Natural killer cell (primary cell): ENCODE measurements around the gene HIGD2A. TPM values are rescaled to one million over a fixed set of nuclear protein-coding genes. Genes with fewer than 3 reads are reported as not detected.

Experiments used
- ATAC-seq, 3 donors: fragments of 150-1000 bp in 2 of 3; fragments of 200-7000 bp in 1 of 3; cut with Tn5 transposase; 1 replicate in 1 of 3; 2 replicates in 2 of 3; pipeline ENCODE4 v1.10.0; 2021; ENCODE audit warnings: mild to moderate bottlenecking in 2 of 3, moderate library complexity in 2 of 3
- DNase-seq, 2 donors: peaks; one replicate each; pipeline versions ENCODE4 v3.0.0 to v3.0.0-alpha.2; 2013 to 2021; ENCODE audit warnings: mixed read lengths in 1 of 2
- H3K27ac ChIP-seq: one replicate; pipeline ENCODE4 v1.5.1; 2013; ENCODE audit warnings: mild to moderate bottlenecking, low read length
- H3K27me3 ChIP-seq: one replicate; pipeline ENCODE4 v1.6.1; 2013; ENCODE audit warnings: low read length; ENCODE audit not compliant: control insufficient read depth, insufficient read depth
- H3K36me3 ChIP-seq: one replicate; pipeline ENCODE4 v1.6.1; 2013; ENCODE audit warnings: low read length; ENCODE audit not compliant: control insufficient read depth, insufficient read depth
- H3K4me1 ChIP-seq: one replicate; pipeline ENCODE4 v1.6.1; 2013; ENCODE audit warnings: low read length; ENCODE audit not compliant: control insufficient read depth, insufficient read depth
- H3K4me3 ChIP-seq: one replicate; pipeline ENCODE4 v1.5.1; 2013; ENCODE audit warnings: low read length
- H3K9me3 ChIP-seq: one replicate; pipeline ENCODE4 v1.6.1; 2013; ENCODE audit warnings: low read length; ENCODE audit not compliant: control insufficient read depth, insufficient read depth
- H3K27ac Mint-ChIP-seq, 2 donors: one replicate each; pipeline ENCODE4 v1.8.0; 2022; ENCODE audit warnings: mild to moderate bottlenecking in 2 of 2, mixed read lengths in 2 of 2, moderate library complexity in 1 of 2
- H3K27me3 Mint-ChIP-seq, 2 donors: one replicate each; pipeline ENCODE4 v1.8.0; 2022; ENCODE audit warnings: low read depth in 2 of 2, mixed read lengths in 2 of 2
- H3K36me3 Mint-ChIP-seq: one replicate; pipeline ENCODE4 v1.8.0; 2022; ENCODE audit warnings: mixed read lengths
- H3K4me1 Mint-ChIP-seq, 2 donors: one replicate each; pipeline ENCODE4 v1.8.0; 2022; ENCODE audit warnings: mixed read lengths in 2 of 2
- H3K4me3 Mint-ChIP-seq: one replicate; pipeline ENCODE4 v1.8.0; 2022; ENCODE audit warnings: mild to moderate bottlenecking, moderate library complexity, mixed read lengths
- H3K9me3 Mint-ChIP-seq, 2 donors: one replicate each; pipeline ENCODE4 v1.8.0; 2022; ENCODE audit warnings: mixed read lengths in 2 of 2
- WGBS: methylation state at CpG from one replicate; pipeline ENCODE4 v1.1.7; 2013; ENCODE audit warnings: missing lambda C conversion rate; ENCODE audit not compliant: insufficient coverage; 5-methylcytosine and 5-hydroxymethylcytosine counted together
- intact Hi-C: fragments of 100-400 bp; cut with micrococcal nuclease; formaldehyde crosslinking; loops from one replicate; pipeline ENCODE4 v1.14.2; 2022
- total RNA-seq, 4 donors: library from RNA; stranded (reverse); fragments of 120-200 nt in 1 of 4; gene quantifications; one replicate each; pipeline versions ENCODE4 v1.2.3 to v1.2.4, GENCODE V29; 2013 to 2022
- TF ChIP-seq, protein P1 (sequence below): fragments of 200-600 bp; IDR thresholded peaks from one replicate; pipeline ENCODE4 v1.8.0; 2022; ENCODE audit warnings: antibody characterized with exemption

The HIGD2A gene
- total RNA-seq, 3 donors from 2014 or later (not counting 1 experiment from before 2014, with no cell fraction given): 83.5 to 90.2 (median 86.2) TPM

GRCh38 chr5:176379881-176380280 is 8.7 kb upstream of the HIGD2A start:
- H3K36me3 Mint-ChIP-seq: no peaks in the 10 kb centered on the region
- DNase-seq (no peak), ATAC-seq (no peak)
- intact Hi-C loops: no loop called here
- no peaks in the 10 kb centered on the region for H3K4me1 Mint-ChIP-seq
- 59% methylated on average over 3 of the region's 3 CpGs for WGBS
- H3K27me3 Mint-ChIP-seq: no peaks in the 10 kb centered on the region
- no peak overlapping the region for H3K4me3 Mint-ChIP-seq
- Histone ChIP-seq H3K27me3 (no peaks in the 10 kb centered on the region), H3K4me1 (no peaks in the 10 kb centered on the region), H3K4me3 (no peak overlapping the region), H3K36me3 (peaks cover 31% of the 10 kb centered on the region), H3K9me3 (no peaks in the 10 kb centered on the region), H3K27ac (no peak overlapping the region)
- no peak overlapping the region for H3K27ac Mint-ChIP-seq
- TF ChIP-seq, protein P1, sequence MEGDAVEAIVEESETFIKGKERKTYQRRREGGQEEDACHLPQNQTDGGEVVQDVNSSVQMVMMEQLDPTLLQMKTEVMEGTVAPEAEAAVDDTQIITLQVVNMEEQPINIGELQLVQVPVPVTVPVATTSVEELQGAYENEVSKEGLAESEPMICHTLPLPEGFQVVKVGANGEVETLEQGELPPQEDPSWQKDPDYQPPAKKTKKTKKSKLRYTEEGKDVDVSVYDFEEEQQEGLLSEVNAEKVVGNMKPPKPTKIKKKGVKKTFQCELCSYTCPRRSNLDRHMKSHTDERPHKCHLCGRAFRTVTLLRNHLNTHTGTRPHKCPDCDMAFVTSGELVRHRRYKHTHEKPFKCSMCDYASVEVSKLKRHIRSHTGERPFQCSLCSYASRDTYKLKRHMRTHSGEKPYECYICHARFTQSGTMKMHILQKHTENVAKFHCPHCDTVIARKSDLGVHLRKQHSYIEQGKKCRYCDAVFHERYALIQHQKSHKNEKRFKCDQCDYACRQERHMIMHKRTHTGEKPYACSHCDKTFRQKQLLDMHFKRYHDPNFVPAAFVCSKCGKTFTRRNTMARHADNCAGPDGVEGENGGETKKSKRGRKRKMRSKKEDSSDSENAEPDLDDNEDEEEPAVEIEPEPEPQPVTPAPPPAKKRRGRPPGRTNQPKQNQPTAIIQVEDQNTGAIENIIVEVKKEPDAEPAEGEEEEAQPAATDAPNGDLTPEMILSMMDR: no peak
- H3K9me3 Mint-ChIP-seq: no peaks in the 10 kb centered on the region

DNA sequence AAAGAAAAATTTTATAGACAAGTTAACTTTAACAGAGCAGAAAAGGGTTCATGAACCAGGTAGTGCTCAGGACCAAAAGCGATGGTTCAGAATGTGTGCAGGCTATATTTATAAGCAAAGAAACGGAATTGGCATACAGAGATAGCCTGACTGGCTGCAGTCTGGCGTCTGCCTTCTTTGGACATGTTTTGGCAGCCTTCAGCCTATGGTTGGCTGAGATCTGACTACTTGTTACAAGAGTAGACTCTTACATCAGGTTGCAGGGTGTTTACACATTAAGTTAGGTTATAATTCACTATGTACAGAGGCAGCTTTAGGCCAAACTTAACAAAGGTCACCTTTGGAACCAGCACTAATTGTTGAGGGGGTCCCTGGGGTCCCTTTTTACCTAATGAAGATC is 7.1 kb upstream of the HIGD2A start:
- Mint-ChIP-seq H3K4me3 (no peak overlapping the region), H3K27me3 (no peaks in the 10 kb centered on the region), H3K4me1 (peaks cover 7 to 8% of the 10 kb centered on the region in 2 donors), H3K27ac (no peak overlapping the region), H3K36me3 (no peaks in the 10 kb centered on the region), H3K9me3 (no peaks in the 10 kb centered on the region)
- intact Hi-C loops: no loop called here
- TF ChIP-seq, protein P1: no peak
- DNase-seq: no peak
- ATAC-seq: no peak
- H3K27me3 ChIP-seq: no peaks in the 10 kb centered on the region
- no peak overlapping the region for H3K4me3 ChIP-seq
- H3K27ac ChIP-seq: no peak overlapping the region
- H3K4me1 ChIP-seq: no peaks in the 10 kb centered on the region
- WGBS: 89% methylated on average over 3 of the region's 3 CpGs
- peaks cover 45% of the 10 kb centered on the region for H3K36me3 ChIP-seq
- no peaks in the 10 kb centered on the region for H3K9me3 ChIP-seq

GRCh38 chr5:176381979-176382378 is 6.6 kb upstream of the HIGD2A start:
- WGBS: 97% methylated on average over 3 of the region's 3 CpGs
- Mint-ChIP-seq H3K4me3 (no peak overlapping the region), H3K9me3 (no peaks in the 10 kb centered on the region), H3K27me3 (no peaks in the 10 kb centered on the region), H3K27ac (no peak overlapping the region), H3K4me1 (peaks cover 13 to 14% of the 10 kb centered on the region in 2 donors), H3K36me3 (no peaks in the 10 kb centered on the region)
- no peak for ATAC-seq
- H3K4me1 ChIP-seq: no peaks in the 10 kb centered on the region
- H3K27me3 ChIP-seq: no peaks in the 10 kb centered on the region
- no peaks in the 10 kb centered on the region for H3K9me3 ChIP-seq
- H3K36me3 ChIP-seq: peaks cover 46% of the 10 kb centered on the region
- TF ChIP-seq, protein P1: no peak
- DNase-seq: no peak
- intact Hi-C loops: no loop called here
- H3K4me3 ChIP-seq: no peak overlapping the region
- H3K27ac ChIP-seq: no peak overlapping the region

GRCh38 chr5:176382721-176383120 is 5.8 kb upstream of the HIGD2A start:
- no peaks in the 10 kb centered on the region for H3K9me3 Mint-ChIP-seq
- no peak for DNase-seq
- peaks cover 20 to 21% of the 10 kb centered on the region in 2 donors for H3K4me1 Mint-ChIP-seq
- no peaks in the 10 kb centered on the region for H3K9me3 ChIP-seq
- 83% methylated on average over 2 of the region's 3 CpGs for WGBS
- no peak overlapping the region for H3K27ac ChIP-seq
- no peaks in the 10 kb centered on the region for H3K27me3 ChIP-seq
- TF ChIP-seq, protein P1: no peak
- intact Hi-C loops: no loop called here
- no peak for ATAC-seq
- no peak overlapping the region for H3K4me3 Mint-ChIP-seq
- H3K27me3 Mint-ChIP-seq: no peaks in the 10 kb centered on the region
- H3K27ac Mint-ChIP-seq: no peak overlapping the region
- H3K36me3 ChIP-seq: peaks cover 46% of the 10 kb centered on the region
- H3K4me1 ChIP-seq: peaks cover 4% of the 10 kb centered on the region
- no peak overlapping the region for H3K4me3 ChIP-seq
- H3K36me3 Mint-ChIP-seq: no peaks in the 10 kb centered on the region
